HK-2 (cell line): ENCODE measurements around the gene TPBGL.

Experiments
- DNase-seq: peaks from one replicate; pipeline ENCODE4 v3.0.0-alpha.2; 2018; ENCODE audit not compliant: unreplicated experiment

Gene TPBGL

GRCh38 chr11:75240311-75241035 is at the start of gene TPBGL:
TPBGL (plus strand) TSS chr11:75240774; CDS start chr11:75241050, 276 bp downstream.
- no peak for DNase-seq

GRCh38 chr11:75191330-75191717 is 49.2 kb upstream of the TPBGL start:
- no peak for DNase-seq

- no peak for DNase-seq
Observed at GRCh38 chr11:75193271-75193670, 47.3 kb upstream of the TPBGL start.

GRCh38 chr11:75193711-75194110 is 46.9 kb upstream of the TPBGL start:
- DNase-seq: no peak

- DNase-seq: no peak
Observed at GRCh38 chr11:75194147-75194546, 46.4 kb upstream of the TPBGL start.

GRCh38 chr11:75195167-75195962 is 45.2 kb upstream of the TPBGL start:
- no peak for DNase-seq

GRCh38 chr11:75196426-75196825 is 44.1 kb upstream of the TPBGL start:
- DNase-seq: no peak

GRCh38 chr11:75197512-75198277 is 42.9 kb upstream of the TPBGL start:
- DNase-seq: no peak

GRCh38 chr11:75198278-75198973 is 42.1 kb upstream of the TPBGL start:
- DNase-seq: no peak

- no peak for DNase-seq
Observed at GRCh38 chr11:75199412-75199955, 41.1 kb upstream of the TPBGL start.

- DNase-seq: no peak
Observed at GRCh38 chr11:75200051-75200450, 40.5 kb upstream of the TPBGL start.

- no peak for DNase-seq
Observed at GRCh38 chr11:75200531-75200930, 40.0 kb upstream of the TPBGL start.

- DNase-seq: no peak
Observed at GRCh38 chr11:75201771-75202170, 38.8 kb upstream of the TPBGL start.

- no peak for DNase-seq
Observed at GRCh38 chr11:75202195-75202594, 38.4 kb upstream of the TPBGL start.

- no peak for DNase-seq
Observed at GRCh38 chr11:75203138-75203537, 37.4 kb upstream of the TPBGL start.

- DNase-seq: no peak
Observed at GRCh38 chr11:75203641-75204011, 36.9 kb upstream of the TPBGL start.

- DNase-seq: no peak
Observed at GRCh38 chr11:75204012-75204674, 36.4 kb upstream of the TPBGL start.

GRCh38 chr11:75204685-75205563 is 35.6 kb upstream of the TPBGL start:
- peak; percentile 85 for DNase-seq

- no peak for DNase-seq
Observed at GRCh38 chr11:75205564-75206020, 35.0 kb upstream of the TPBGL start.

- DNase-seq: no peak
Observed at GRCh38 chr11:75208446-75208845, 32.1 kb upstream of the TPBGL start.
